ENCODE measurements around the gene PDIA2. TPM values are rescaled to one million over a fixed set of nuclear protein-coding genes. Genes with fewer than 3 reads are reported as not detected.
"Not testable (repeated sequence)": the region's sequence is repeated elsewhere in the genome, so short reads cannot be mapped to it uniquely, and the experiment has no call there.

PDIA2 gene
- polyA plus RNA-seq, 3 donors = 0.58 to 2.4 (median 1.4) TPM

GRCh38 chr16:325375-326145, 42.6 kb downstream of the PDIA2 start:
- DNase-seq = no peak

- no peak for DNase-seq
Measured at GRCh38 chr16:330741-331140, 47.8 kb downstream of the PDIA2 start.

- DNase-seq = not testable (repeated sequence)
Measured at GRCh38 chr16:331181-331814, 48.3 kb downstream of the PDIA2 start.

- DNase-seq = no peak
Measured at GRCh38 chr16:333406-334094, 50.6 kb downstream of the PDIA2 start.

- DNase-seq = not testable (repeated sequence)
Measured at GRCh38 chr16:334164-334832, 51.3 kb downstream of the PDIA2 start.

GRCh38 chr16:334861-335632, 52.1 kb downstream of the PDIA2 start:
- not testable (repeated sequence) for DNase-seq

- DNase-seq = no peak
Measured at GRCh38 chr16:336269-336668, 53.3 kb downstream of the PDIA2 start.

Other genes starting within 250 kb of the PDIA2 start
- 10 to 100 TPM; 12.3 to 13.6 (median 13.5) TPM for gene POLR3K, start 229.6 kb upstream of the PDIA2 start, polyA plus RNA-seq (ENCODE audit: insufficient read length in 3 of 3)
- gene SNRNP25, start 229.3 kb upstream of the PDIA2 start, polyA plus RNA-seq (ENCODE audit: insufficient read length in 3 of 3) = 10 to 100 TPM; 43.0 to 46.0 (median 44.3) TPM
- 10 to 100 TPM; 25.3 to 30.4 (median 29.9) TPM for gene RHBDF1, start 210.5 kb upstream of the PDIA2 start, polyA plus RNA-seq (ENCODE audit: insufficient read length in 3 of 3)
- gene MPG, start 204.9 kb upstream of the PDIA2 start, polyA plus RNA-seq (ENCODE audit: insufficient read length in 3 of 3) = 10 to 100 TPM; 26.9 to 32.2 (median 31.5) TPM
- 10 to 100 TPM; 30.9 to 38.4 (median 36.7) TPM for gene NPRL3, start 144.5 kb upstream of the PDIA2 start, polyA plus RNA-seq (ENCODE audit: insufficient read length in 3 of 3)
- 1 to 10 TPM; 1.8 to 3.1 (median 2.4) TPM for gene HBZ, start 130.5 kb upstream of the PDIA2 start, polyA plus RNA-seq (ENCODE audit: insufficient read length in 3 of 3)
- gene HBM, start 117.2 kb upstream of the PDIA2 start, polyA plus RNA-seq (ENCODE audit: insufficient read length in 3 of 3) = 1 to 10 TPM; 3.2 to 5.6 (median 4.8) TPM
- gene HBA2, start 110.3 kb upstream of the PDIA2 start, polyA plus RNA-seq (ENCODE audit: insufficient read length in 3 of 3) = 1,000 to 10,000 TPM in 2 of 3 donors, 100 to 1,000 TPM in 1; 753 to 1,397 (median 1,145) TPM
- gene HBA1, start 106.5 kb upstream of the PDIA2 start, polyA plus RNA-seq (ENCODE audit: insufficient read length in 3 of 3) = 100 to 1,000 TPM; 567 to 842 (median 719) TPM
- 1 to 10 TPM in 1 of 3 donors, under 1 TPM in 2; 0.73 to 1.2 (median 0.75) TPM for gene HBQ1, start 102.7 kb upstream of the PDIA2 start, polyA plus RNA-seq (ENCODE audit: insufficient read length in 3 of 3)
- 100 to 1,000 TPM; 116 to 159 (median 151) TPM for gene LUC7L, start 53.7 kb upstream of the PDIA2 start, polyA plus RNA-seq (ENCODE audit: insufficient read length in 3 of 3)
- gene FAM234A, start 48.3 kb upstream of the PDIA2 start, polyA plus RNA-seq (ENCODE audit: insufficient read length in 3 of 3) = 10 to 100 TPM; 85.7 to 90.9 (median 87.4) TPM
- gene RGS11, start 7.2 kb upstream of the PDIA2 start, polyA plus RNA-seq (ENCODE audit: insufficient read length in 3 of 3) = 1 to 10 TPM; 1.8 to 2.8 (median 1.9) TPM
- gene ARHGDIG, start 2.6 kb upstream of the PDIA2 start, polyA plus RNA-seq (ENCODE audit: insufficient read length in 3 of 3) = 1 to 10 TPM; 1.2 to 5.6 (median 4.2) TPM
- 10 to 100 TPM; 21.9 to 22.9 (median 22.7) TPM for gene AXIN1, start 69.6 kb downstream of the PDIA2 start, polyA plus RNA-seq (ENCODE audit: insufficient read length in 3 of 3)
- gene MRPL28, start 87.4 kb downstream of the PDIA2 start, polyA plus RNA-seq (ENCODE audit: insufficient read length in 3 of 3) = 10 to 100 TPM; 66.6 to 94.3 (median 88.1) TPM
- gene PGAP6, start 98.8 kb downstream of the PDIA2 start, polyA plus RNA-seq (ENCODE audit: insufficient read length in 3 of 3) = 10 to 100 TPM; 59.4 to 76.2 (median 65.6) TPM
- 100 to 1,000 TPM; 120 to 161 (median 140) TPM for gene NME4, start 114.0 kb downstream of the PDIA2 start, polyA plus RNA-seq (ENCODE audit: insufficient read length in 3 of 3)
- gene DECR2, start 118.7 kb downstream of the PDIA2 start, polyA plus RNA-seq (ENCODE audit: insufficient read length in 3 of 3) = 10 to 100 TPM; 19.6 to 47.3 (median 33.7) TPM
- gene RAB11FIP3, start 142.5 kb downstream of the PDIA2 start, polyA plus RNA-seq (ENCODE audit: insufficient read length in 3 of 3) = 100 to 1,000 TPM; 100 to 155 (median 149) TPM
- 10 to 100 TPM; 33.2 to 40.3 (median 36.7) TPM for gene CAPN15, start 244.5 kb downstream of the PDIA2 start, polyA plus RNA-seq (ENCODE audit: insufficient read length in 3 of 3)